ENCODE measurements around the gene SYCE1L. TPM values are rescaled to one million over a fixed set of nuclear protein-coding genes. Genes with fewer than 3 reads are reported as not detected.

SYCE1L gene
- total and polyA plus RNA-seq, 11 donors: 0.32 to 2.0 (median 0.75) TPM; not detected in 6

GRCh38 chr16:77214411-77215138, 15.4 kb downstream of the SYCE1L start:
- 89 to 94% (median 89%) methylated on average over 11 to 12 of the region's 12 CpGs for WGBS, 4 donors
- H3K4me1 ChIP-seq: peaks cover 0 to 24% (median 7%) of the 10 kb centered on the region in 12 donors
- H3K9me3 ChIP-seq: no peaks in the 10 kb centered on the region
- H3K27me3 ChIP-seq: peaks cover 0 to 15% (median 0%) of the 10 kb centered on the region in 9 donors
- H3K4me3 ChIP-seq: no peak overlapping the region
- ATAC-seq (no peak), DNase-seq (no peak)
- intact Hi-C loops (cut with DNase I): no loop called here
- TF ChIP-seq, protein P1, sequence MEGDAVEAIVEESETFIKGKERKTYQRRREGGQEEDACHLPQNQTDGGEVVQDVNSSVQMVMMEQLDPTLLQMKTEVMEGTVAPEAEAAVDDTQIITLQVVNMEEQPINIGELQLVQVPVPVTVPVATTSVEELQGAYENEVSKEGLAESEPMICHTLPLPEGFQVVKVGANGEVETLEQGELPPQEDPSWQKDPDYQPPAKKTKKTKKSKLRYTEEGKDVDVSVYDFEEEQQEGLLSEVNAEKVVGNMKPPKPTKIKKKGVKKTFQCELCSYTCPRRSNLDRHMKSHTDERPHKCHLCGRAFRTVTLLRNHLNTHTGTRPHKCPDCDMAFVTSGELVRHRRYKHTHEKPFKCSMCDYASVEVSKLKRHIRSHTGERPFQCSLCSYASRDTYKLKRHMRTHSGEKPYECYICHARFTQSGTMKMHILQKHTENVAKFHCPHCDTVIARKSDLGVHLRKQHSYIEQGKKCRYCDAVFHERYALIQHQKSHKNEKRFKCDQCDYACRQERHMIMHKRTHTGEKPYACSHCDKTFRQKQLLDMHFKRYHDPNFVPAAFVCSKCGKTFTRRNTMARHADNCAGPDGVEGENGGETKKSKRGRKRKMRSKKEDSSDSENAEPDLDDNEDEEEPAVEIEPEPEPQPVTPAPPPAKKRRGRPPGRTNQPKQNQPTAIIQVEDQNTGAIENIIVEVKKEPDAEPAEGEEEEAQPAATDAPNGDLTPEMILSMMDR (IDR thresholded peaks at IDR 0.05): no peak
- no peak for TF ChIP-seq POLR2A (IDR thresholded peaks at IDR 0.05)
- no peak overlapping the region for H3K27ac ChIP-seq
- H3K36me3 ChIP-seq: no peaks in the 10 kb centered on the region

DNA sequence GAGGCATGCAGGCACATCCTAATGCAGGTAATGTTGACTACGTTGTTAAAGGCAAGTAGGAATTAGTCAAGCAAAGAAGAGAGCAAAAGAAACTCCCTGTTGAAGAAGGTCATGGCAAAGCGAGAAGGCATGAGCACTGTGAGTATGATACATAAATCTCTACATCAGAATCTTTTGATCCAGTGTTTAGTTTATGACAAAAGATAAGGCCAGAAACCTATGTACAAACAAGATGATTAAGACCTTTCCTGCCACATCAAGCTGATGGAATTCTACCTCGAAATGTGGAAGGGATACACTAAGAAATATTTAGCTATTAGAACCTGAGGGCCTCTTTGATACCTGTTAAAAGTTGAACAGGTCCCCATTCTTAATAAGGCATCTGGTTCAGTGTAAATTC, 20.2 kb downstream of the SYCE1L start:
- no peaks in the 10 kb centered on the region for H3K9me3 ChIP-seq
- WGBS, 4 donors: 94 to 99% (median 96%) methylated on average over 3 of the region's 3 CpGs
- intact Hi-C loops (cut with DNase I): no loop called here

DNA sequence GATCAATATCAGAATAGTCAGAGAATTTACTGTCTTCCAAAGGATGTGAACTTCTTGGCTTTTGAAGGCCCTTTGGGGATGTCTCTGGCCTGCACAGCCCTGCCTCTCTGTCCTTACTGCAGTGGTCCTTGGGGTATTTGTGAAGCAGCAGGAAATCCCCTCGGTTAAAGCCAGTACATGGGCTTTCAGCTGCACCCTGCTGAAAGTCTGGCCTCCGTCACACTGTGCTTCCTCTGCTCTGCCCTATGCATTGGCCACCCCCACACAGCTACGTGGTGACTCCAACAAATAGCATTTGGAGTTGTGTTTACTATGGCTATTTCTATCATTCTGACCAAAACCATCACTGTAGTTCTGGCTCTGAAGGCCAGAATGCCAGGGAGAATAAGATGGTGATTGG, 21.2 kb downstream of the SYCE1L start:
- Histone ChIP-seq H3K4me1 (no peaks in the 10 kb centered on the region), H3K27me3 (no peaks in the 10 kb centered on the region), H3K27ac (no peak overlapping the region), H3K36me3 (no peaks in the 10 kb centered on the region), H3K4me3 (no peak overlapping the region), H3K9me3 (no peaks in the 10 kb centered on the region)
- TF ChIP-seq, protein P1 (IDR thresholded peaks at IDR 0.05): no peak
- no peak for TF ChIP-seq POLR2A (IDR thresholded peaks at IDR 0.05)
- DNase-seq (no peak), ATAC-seq (no peak)
- 33 to 59% (median 44%) methylated on average over 3 of the region's 3 CpGs for WGBS, 4 donors
- intact Hi-C loops (cut with DNase I): no loop called here

More for the DNA sequence above, 20.2 kb downstream of the SYCE1L start:
- H3K27ac ChIP-seq: no peak overlapping the region
- H3K27me3 ChIP-seq: no peaks in the 10 kb centered on the region
- DNase-seq (no peak), ATAC-seq (no peak)
- H3K4me1 ChIP-seq: no peaks in the 10 kb centered on the region
- no peak for TF ChIP-seq POLR2A (IDR thresholded peaks at IDR 0.05)
- TF ChIP-seq, protein P1 (IDR thresholded peaks at IDR 0.05): no peak
- no peak overlapping the region for H3K4me3 ChIP-seq
- no peaks in the 10 kb centered on the region for H3K36me3 ChIP-seq

GRCh38 chr16:77221482-77221881, 22.3 kb downstream of the SYCE1L start:
- H3K4me1 ChIP-seq: no peaks in the 10 kb centered on the region
- WGBS, 4 donors: 74 to 93% (median 80%) methylated on average over 4 of the region's 4 CpGs
- DNase-seq (no peak), ATAC-seq (no peak)
- H3K27me3 ChIP-seq: peaks cover 0 to 7% (median 0%) of the 10 kb centered on the region in 9 donors
- no peak for TF ChIP-seq POLR2A (IDR thresholded peaks at IDR 0.05)
- TF ChIP-seq, protein P1 (IDR thresholded peaks at IDR 0.05): no peak
- no peaks in the 10 kb centered on the region for H3K36me3 ChIP-seq
- H3K27ac ChIP-seq: no peak overlapping the region
- H3K9me3 ChIP-seq: no peaks in the 10 kb centered on the region
- no peak overlapping the region for H3K4me3 ChIP-seq
- intact Hi-C loops (cut with DNase I): no loop called here
